CD4-positive, alpha-beta T cell treated with Interleukin-1 beta for 1 hour (primary cell): Measurements from ENCODE around the gene PAFAH1B1.

Source experiments
- DNase-seq, 2 donors: peaks; one replicate each; pipeline ENCODE4 v3.0.0-alpha.2; 2020 to 2022

PAFAH1B1 gene

GRCh38 chr17:2704031-2704889, 110.8 kb downstream of the PAFAH1B1 start:
- DNase-seq: no peak

- no peak for DNase-seq
Observed at GRCh38 chr17:2704890-2705248, 111.4 kb downstream of the PAFAH1B1 start.

GRCh38 chr17:2705263-2705662, 111.8 kb downstream of the PAFAH1B1 start:
- no peak for DNase-seq

GRCh38 chr17:2705888-2706795, 112.7 kb downstream of the PAFAH1B1 start:
- DNase-seq: no peak

GRCh38 chr17:2706911-2707510, 113.6 kb downstream of the PAFAH1B1 start:
- no peak for DNase-seq

- no peak for DNase-seq
Observed at GRCh38 chr17:2707721-2708584, 114.5 kb downstream of the PAFAH1B1 start.

GRCh38 chr17:2708585-2709182, 115.2 kb downstream of the PAFAH1B1 start:
- no peak for DNase-seq

- DNase-seq: no peak
Observed at GRCh38 chr17:2709183-2709661, 115.8 kb downstream of the PAFAH1B1 start.

- DNase-seq: no peak
Observed at GRCh38 chr17:2710071-2710802, 116.8 kb downstream of the PAFAH1B1 start.

- DNase-seq: peak; percentile 17 to 32
Observed at GRCh38 chr17:2710803-2711607, 117.6 kb downstream of the PAFAH1B1 start.

GRCh38 chr17:2711608-2712299, 118.3 kb downstream of the PAFAH1B1 start, which contains the start of gene CLUH:
Gene CLUH, minus strand, starts transcription at chr17:2711764. Its CDS starts 103 bp downstream, at chr17:2711661.
- DNase-seq: peak; percentile 95 to 96

- DNase-seq: no peak
Observed at GRCh38 chr17:2712300-2713043, 119.0 kb downstream of the PAFAH1B1 start.

- DNase-seq: no peak
Observed at GRCh38 chr17:2713881-2714280, 120.4 kb downstream of the PAFAH1B1 start.

- DNase-seq: no peak
Observed at GRCh38 chr17:2716649-2717048, 123.2 kb downstream of the PAFAH1B1 start.

GRCh38 chr17:2718150-2718938, 124.9 kb downstream of the PAFAH1B1 start:
- no peak for DNase-seq

GRCh38 chr17:2719861-2720260, 126.4 kb downstream of the PAFAH1B1 start:
- DNase-seq: no peak

- DNase-seq: no peak
Observed at GRCh38 chr17:2721603-2722002, 128.1 kb downstream of the PAFAH1B1 start.

- no peak for DNase-seq
Observed at GRCh38 chr17:2722611-2723010, 129.2 kb downstream of the PAFAH1B1 start.
